GM20000 (cell line): ENCODE measurements around the gene SYCP3.

Experiments
- DNase-seq: peaks from one replicate; pipeline ENCODE4 v3.0.0; 2012; ENCODE audit warnings: low spot score
- TF ChIP-seq, protein P1 (sequence below): IDR thresholded peaks from 2 replicates; pipeline ENCODE4 v1.5.1; 2012; ENCODE audit warnings: mild to moderate bottlenecking, control low read depth; ENCODE audit errors: extremely low read depth, missing control alignments

The SYCP3 gene

DNA sequence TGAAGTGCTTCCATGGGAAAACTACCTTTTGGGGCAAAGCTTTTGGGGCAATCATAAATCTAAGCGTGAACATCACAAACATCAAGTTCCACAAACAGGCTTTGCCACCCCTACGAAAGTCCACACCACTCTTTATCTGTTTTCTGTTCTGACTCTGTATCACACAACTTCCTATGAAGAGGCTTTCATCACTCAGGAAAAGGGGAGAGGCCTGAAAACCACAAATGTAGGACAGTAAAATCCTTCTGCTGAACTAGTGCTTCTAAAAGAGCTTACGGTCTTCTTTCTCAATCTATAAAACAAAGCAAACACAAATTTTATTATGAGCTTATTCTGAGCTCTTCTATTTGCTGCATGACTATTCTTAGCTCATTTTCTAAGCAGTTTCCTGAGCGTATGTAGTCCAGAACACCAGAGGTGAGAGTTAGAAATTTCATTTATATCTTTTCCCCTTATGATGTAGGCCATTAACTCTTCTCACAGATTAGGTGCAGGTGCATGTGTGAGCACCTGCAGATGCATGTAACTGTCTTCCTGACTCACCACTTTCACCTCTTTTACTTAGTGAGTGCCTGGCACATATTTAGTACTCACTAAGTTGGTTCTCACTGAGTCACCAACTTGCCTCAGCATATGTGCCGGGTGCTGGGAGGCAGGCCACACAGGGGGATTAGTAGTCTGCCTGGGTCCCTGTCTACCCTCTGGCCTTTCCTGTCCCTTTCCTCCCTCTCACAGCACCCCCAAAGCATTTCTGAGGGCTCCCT is 32.9 kb upstream of the SYCP3 start:
- DNase-seq: no peak
- TF ChIP-seq, protein P1, sequence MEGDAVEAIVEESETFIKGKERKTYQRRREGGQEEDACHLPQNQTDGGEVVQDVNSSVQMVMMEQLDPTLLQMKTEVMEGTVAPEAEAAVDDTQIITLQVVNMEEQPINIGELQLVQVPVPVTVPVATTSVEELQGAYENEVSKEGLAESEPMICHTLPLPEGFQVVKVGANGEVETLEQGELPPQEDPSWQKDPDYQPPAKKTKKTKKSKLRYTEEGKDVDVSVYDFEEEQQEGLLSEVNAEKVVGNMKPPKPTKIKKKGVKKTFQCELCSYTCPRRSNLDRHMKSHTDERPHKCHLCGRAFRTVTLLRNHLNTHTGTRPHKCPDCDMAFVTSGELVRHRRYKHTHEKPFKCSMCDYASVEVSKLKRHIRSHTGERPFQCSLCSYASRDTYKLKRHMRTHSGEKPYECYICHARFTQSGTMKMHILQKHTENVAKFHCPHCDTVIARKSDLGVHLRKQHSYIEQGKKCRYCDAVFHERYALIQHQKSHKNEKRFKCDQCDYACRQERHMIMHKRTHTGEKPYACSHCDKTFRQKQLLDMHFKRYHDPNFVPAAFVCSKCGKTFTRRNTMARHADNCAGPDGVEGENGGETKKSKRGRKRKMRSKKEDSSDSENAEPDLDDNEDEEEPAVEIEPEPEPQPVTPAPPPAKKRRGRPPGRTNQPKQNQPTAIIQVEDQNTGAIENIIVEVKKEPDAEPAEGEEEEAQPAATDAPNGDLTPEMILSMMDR: no peak

- TF ChIP-seq, protein P1: no peak
These were observed 30.6 kb upstream of the SYCP3 start for GRCh38 chr12:101769865-101770264.

GRCh38 chr12:101768781-101769180 is 29.5 kb upstream of the SYCP3 start:
- no peak for DNase-seq
- TF ChIP-seq, protein P1: no peak

More at GRCh38 chr12:101769865-101770264, 30.6 kb upstream of the SYCP3 start:
- DNase-seq: no peak

- DNase-seq: no peak
- TF ChIP-seq, protein P1: no peak
These were observed 28.3 kb upstream of the SYCP3 start for GRCh38 chr12:101767537-101767936.

- no peak for DNase-seq
- TF ChIP-seq, protein P1: no peak
These were observed 25.0 kb upstream of the SYCP3 start for GRCh38 chr12:101764051-101764792.

DNA sequence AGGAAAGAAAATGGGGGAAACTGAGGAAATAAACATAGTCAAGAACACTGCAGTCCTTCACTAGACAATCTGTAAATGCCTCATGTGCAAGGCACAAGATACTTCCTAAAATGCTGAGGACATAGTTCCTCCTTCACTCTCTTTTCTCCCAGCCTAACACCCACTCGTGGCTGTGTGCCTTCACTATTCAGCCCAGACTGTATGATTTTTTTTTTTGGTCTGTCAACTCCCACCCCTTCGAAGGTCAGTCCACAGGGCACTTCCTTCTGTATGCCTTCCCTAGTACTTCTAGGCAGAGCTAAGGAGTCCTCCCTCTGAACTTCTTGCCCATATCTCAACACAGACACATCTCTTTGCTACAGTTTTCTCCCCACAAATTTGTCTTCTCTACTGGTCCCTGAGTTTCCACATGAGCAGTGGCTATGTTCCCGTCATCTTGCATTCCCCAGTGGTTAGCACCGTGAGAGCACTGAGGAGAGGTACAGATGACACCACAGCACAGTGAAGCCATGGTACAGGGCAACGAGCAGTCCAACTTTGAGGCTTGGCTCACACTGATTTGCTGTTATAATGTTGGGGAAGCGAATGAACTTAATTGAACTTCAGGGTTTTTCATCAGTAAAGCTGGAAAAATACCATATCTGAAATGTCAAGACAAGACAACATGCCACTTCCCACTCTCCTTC is 24.1 kb upstream of the SYCP3 start:
- no peak for DNase-seq
- TF ChIP-seq, protein P1: no peak

- DNase-seq: no peak
- TF ChIP-seq, protein P1: no peak
These were observed 22.5 kb upstream of the SYCP3 start for GRCh38 chr12:101761781-101762180.
